ENCODE results near the gene TOMM7. TPM values are rescaled to one million over a fixed set of nuclear protein-coding genes. Genes with fewer than 3 reads are reported as not detected.

TOMM7 gene
- total RNA-seq, 1 experiment from 2014 or later, result 325 TPM

DNA sequence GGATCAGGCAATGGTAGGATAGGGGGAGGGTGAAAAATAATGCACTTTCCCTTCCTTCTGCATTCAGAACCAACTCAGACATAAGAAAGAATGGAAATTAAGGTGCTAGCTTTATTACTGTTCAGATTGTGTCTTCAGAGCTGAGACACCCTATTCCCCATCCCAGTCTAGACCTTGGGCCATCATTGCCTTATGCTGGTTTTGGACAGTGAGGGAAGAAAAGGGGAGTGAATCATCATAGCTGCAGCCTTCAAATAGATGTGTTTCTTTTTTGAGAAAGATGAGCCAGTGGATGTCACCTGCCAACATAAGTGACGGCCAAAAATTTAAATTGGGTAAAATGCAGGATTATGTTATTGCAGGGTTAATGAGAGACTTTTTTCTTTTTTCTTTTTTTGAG is 27.0 kb upstream of the TOMM7 start:
- CTCF ChIA-PET, result no interaction called here
- H3K4me3 ChIP-seq (replicated peaks in 1 of 2; ENCODE audit: low read depth in 1 of 2, low read length in 2 of 2), result no peak overlapping the region
- POLR2A ChIA-PET, result no interaction called here
- H3K4me1 ChIP-seq (ENCODE audit: control insufficient read depth in 1 of 2, insufficient read depth in 2 of 2, low read length in 2 of 2), result peaks cover 0 to 10% of the 10 kb centered on the region in 2 experiments; a peak in 2 of 4 replicates
- no peak for DNase-seq (ENCODE audit: low read depth, low spot score)
- no peak for ATAC-seq
- H3K79me2 ChIP-seq (ENCODE audit: insufficient read depth, low read length), result peaks cover 6% of the 10 kb centered on the region
- no peaks in the 10 kb centered on the region for H3K9me3 ChIP-seq (ENCODE audit: control insufficient read depth in 1 of 2, insufficient read depth in 1 of 2, low read depth in 1 of 2, low read length in 2 of 2)
- TF ChIP-seq, protein P1, sequence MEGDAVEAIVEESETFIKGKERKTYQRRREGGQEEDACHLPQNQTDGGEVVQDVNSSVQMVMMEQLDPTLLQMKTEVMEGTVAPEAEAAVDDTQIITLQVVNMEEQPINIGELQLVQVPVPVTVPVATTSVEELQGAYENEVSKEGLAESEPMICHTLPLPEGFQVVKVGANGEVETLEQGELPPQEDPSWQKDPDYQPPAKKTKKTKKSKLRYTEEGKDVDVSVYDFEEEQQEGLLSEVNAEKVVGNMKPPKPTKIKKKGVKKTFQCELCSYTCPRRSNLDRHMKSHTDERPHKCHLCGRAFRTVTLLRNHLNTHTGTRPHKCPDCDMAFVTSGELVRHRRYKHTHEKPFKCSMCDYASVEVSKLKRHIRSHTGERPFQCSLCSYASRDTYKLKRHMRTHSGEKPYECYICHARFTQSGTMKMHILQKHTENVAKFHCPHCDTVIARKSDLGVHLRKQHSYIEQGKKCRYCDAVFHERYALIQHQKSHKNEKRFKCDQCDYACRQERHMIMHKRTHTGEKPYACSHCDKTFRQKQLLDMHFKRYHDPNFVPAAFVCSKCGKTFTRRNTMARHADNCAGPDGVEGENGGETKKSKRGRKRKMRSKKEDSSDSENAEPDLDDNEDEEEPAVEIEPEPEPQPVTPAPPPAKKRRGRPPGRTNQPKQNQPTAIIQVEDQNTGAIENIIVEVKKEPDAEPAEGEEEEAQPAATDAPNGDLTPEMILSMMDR (IDR thresholded peaks at IDR 0.05 in 2 of 3, conservative IDR thresholded peaks at IDR 0.05 in 1 of 3; ENCODE audit: borderline replicate concordance in 1 of 3, insufficient read depth in 1 of 3, low read depth in 2 of 3, low read length in 2 of 3), result no peak
- TF ChIP-seq EZH2phosphoT487 (IDR thresholded peaks at IDR 0.05; ENCODE audit: borderline replicate concordance), result no peak
- TF ChIP-seq ZNF274 (IDR thresholded peaks at IDR 0.05; ENCODE audit: low read depth, low read length), result no peak
- no peak for TF ChIP-seq CEBPB (IDR thresholded peaks at IDR 0.05; ENCODE audit: low read depth)
- no peak for TF ChIP-seq EGR1 (IDR thresholded peaks at IDR 0.05; ENCODE audit: low read depth)
- TF ChIP-seq ATF3 (IDR thresholded peaks at IDR 0.05), result no peak
- TF ChIP-seq RAD21 (IDR thresholded peaks at IDR 0.05; ENCODE audit: low read depth), result no peak
- no peak for TF ChIP-seq SIN3A (IDR thresholded peaks at IDR 0.05; ENCODE audit: low read depth)
- no peak for TF ChIP-seq CBX3 (IDR thresholded peaks at IDR 0.05; ENCODE audit: low read depth)
- no peak for TF ChIP-seq SRF (IDR thresholded peaks at IDR 0.05; ENCODE audit: low read depth)
- no peak for TF ChIP-seq POLR2AphosphoS5 (IDR thresholded peaks at IDR 0.05; ENCODE audit: low read depth, low read length)
- BruUV-seq (replicated peaks), result no TSS peak
- no peaks in the 10 kb centered on the region for H3K27me3 ChIP-seq (ENCODE audit: insufficient read depth, low read length)
- no peak overlapping the region for H2AFZ ChIP-seq (ENCODE audit: low read depth, low read length, poor library complexity, severe bottlenecking)
- RAD21 ChIA-PET (ENCODE audit: low non-redundant PET in 1 of 2, low total read pairs in 2 of 2, uncharacterized antibody in 2 of 2, unreplicated experiment in 2 of 2), result no interaction called here
- no peaks in the 10 kb centered on the region for H3K9me2 ChIP-seq (ENCODE audit: insufficient read depth)
- H3K9ac ChIP-seq (ENCODE audit: low read length), result no peak overlapping the region
- intact Hi-C loops (cut with micrococcal nuclease), result loop anchor here (10.0 kb wide), 1 partner anchor 295 kb away; no protein-coding TSS in a partner anchor
- no peaks in the 10 kb centered on the region; a peak in 1 of 4 replicates for H3K36me3 ChIP-seq (ENCODE audit: control insufficient read depth in 1 of 2, insufficient read depth in 2 of 2, low read length in 2 of 2)
- no peak overlapping the region for H3K27ac ChIP-seq (ENCODE audit: low read depth, low read length)
- no peaks in the 10 kb centered on the region for H4K20me1 ChIP-seq (ENCODE audit: insufficient read depth)
- H3K4me2 ChIP-seq (ENCODE audit: low read length), result no peak overlapping the region
